ENCODE measurements around the gene SMIM43.

SMIM43 gene

DNA sequence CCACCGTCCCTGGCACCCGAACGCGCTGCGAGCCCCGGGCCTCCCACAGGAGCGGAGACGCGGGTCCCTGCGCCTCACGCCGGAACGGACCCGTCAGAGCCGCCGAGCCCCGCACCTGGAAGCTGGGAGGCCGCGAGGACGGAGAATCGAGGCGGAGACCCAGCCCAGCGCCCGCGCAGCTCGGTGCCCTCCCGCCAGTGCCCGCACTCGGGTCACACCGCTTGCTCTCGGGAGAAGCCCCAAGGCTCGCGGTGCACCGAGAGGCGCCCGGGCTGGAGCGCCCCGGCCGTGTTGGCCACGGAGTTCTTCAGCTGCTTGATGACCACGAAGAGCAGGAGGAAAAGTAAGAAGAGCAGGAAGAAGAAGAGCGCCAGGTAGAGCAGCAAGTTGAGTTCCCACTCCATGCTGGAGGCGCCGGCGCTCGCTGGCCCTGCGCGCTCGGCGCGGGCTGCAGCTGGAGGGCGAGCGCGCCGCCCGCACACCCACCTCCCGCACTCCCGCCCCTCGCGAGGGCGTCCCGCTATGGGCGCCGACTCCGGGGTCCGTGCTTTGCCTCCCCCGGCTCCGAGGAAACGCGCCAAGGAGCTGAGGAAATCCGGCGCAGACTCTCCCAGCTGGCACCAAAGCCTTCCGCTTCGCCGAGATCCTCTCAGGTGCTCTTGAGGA is at the start of gene SMIM43:
SMIM43 (minus strand) TSS at position 463 of the 666 bp plus-strand sequence; CDS start at position 404, 59 bp downstream.
- DNase-seq (ENCODE audit: low spot score), result no peak

DNA sequence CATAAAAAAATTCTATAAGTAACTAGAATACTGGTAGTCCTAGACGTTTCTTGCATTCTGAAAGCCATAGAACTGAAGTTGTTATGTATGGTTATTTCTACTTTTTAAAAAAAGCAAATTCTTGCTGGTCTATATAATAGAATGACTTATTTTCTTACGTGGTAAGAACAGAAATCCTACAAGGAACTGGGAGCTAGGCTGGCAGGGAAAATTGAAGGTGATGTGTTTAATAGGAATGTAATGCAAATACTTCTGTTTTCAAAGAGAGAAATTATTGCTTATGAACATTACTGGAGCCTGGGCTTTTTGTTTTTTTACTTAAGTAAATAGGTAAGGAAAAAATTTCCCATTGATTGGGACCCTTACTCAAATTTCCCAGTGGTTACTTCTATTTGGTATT is 49.8 kb upstream of the SMIM43 start:
- no peak for DNase-seq (ENCODE audit: low spot score)

DNA sequence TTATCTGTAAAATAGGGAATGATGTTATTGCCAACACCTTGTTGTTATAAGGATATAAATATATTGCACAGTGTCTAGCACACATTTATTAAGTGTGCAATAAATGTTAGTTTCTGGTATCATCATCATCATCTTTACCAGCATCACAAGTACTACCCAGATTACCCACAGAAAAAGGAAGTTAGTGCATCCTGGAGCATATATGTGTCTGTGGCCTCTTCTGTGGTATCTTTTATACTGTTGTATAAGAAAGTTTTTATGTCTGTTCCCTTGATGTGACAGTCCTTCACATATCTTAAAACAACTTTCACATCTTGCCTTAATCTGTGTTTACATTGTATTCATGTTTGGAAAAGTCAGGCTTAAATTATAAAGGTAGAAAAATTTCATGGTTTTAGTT is 46.2 kb upstream of the SMIM43 start:
- no peak for DNase-seq (ENCODE audit: low spot score)

DNA sequence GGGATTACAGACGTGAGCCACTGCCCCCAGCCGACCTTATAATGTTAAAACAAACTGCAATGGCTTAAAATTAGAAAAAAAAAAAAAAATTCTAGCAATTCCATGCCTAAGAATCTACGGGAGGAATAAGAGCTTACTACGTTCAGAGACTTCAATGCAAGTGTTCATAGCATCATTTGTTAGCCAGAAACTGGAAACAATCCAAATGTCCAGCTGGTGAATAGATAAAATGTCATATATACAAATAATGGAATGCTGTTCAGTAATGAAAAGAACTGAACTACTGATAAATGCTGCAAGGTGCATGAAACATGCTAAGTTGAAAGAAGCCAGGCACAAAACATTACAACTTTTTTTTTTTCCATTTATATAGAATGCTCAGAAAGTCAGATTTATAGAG is 41.4 kb upstream of the SMIM43 start:
- no peak for DNase-seq (ENCODE audit: low spot score)

DNA sequence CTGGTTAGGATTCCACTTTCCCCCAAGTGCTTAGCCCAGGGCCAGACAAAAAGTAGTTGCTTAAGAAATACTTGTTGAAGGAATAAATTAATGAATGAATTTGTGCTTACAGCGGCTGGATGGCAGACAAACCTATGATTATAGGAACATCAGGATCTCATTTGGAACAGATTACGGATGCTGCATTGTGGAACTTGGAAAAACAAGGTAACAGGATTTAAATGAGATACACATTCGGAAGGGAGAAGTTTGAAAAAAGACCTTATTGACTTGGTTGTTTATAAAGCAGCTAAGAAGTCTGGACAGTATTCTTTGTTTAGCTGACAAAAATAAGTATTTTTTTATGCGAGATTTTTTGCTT is 36.7 kb upstream of the SMIM43 start:
- no peak for DNase-seq (ENCODE audit: low spot score)

DNA sequence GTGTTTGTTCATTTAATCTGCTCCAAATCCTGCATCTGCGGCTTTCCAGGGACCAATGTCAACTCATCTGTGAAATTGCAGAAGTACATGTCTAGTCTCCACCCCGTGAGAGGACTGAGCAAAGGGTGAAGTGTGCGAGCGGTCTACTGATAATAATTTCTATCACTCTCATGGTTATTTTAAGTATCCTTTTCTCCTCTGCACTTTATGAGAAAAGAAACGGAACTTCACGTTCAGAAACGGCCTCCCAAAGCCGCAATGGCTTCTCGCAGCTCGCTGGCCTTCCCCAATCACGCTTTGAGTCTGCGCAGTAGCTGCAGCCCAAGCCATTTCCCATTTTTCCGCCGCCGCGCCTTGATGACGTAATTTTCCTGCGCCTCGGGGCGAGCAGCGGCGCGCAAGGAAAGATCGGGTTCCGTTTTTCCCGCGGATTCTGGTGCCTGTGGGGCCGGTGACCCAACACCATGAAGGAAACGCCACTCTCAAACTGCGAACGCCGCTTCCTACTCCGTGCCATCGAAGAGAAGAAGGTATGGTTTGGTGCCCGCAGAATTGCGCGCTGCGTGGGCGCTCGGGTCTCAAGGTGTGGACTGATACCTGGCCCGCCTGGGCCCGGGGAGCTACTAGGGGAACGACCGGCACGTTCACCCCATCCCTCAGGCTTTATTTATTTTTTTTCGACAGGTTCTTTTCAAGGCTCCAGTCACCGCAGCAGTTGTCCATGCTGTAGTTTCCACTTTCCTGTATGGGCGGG is 36.2 kb upstream of the SMIM43 start, which contains the start of gene EXOSC9:
EXOSC9 (plus strand) TSS at position 363 of the 754 bp plus-strand sequence; CDS start at position 465, 102 bp downstream.
- peak; percentile 97 for DNase-seq (ENCODE audit: low spot score)

DNA sequence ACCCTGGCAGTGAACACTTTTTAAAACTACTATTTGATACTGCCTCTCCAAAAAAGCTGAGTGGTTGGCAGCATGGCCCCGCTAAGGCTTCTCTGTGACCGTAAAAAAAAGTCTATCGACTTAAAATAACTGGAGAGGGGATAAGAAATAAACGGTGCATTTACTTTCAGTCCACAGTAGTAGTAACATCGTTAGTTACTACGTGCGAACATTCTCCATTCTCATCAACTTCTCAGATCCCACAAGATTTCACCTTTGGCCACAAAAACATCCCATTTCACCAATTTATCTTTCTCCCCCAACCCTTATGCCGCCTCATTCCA is 35.6 kb upstream of the SMIM43 start:
- no peak for DNase-seq (ENCODE audit: low spot score)

DNA sequence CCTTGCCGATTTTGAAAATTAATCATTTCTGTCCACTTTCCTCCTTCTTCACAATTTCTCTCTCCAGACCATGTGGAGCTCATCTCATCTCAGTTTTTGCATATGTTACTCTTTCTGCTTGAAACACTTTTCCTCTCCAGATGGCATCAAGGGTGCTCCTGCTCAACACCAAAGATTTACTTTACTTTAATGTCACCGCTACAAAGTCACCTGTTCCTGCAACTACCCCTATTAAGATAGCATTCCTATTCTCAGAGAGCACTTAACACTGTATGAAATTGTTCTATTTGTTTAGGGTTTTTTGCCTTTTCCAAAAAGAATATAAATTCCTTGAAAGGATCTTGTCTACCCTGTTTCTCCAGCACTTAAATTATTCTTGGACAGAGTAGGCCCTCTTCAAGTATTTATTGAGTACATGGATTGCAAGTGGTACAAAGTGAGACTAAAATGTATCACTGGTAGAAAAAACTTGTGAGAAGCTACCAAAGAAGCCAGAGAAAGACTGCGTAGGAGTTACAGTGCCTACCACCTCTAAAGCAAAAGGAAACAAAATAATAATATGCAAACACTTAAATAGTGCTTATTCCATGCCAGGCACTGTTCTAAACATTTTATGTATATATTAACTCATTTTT is 35.0 kb upstream of the SMIM43 start:
- DNase-seq (ENCODE audit: low spot score), result no peak

DNA sequence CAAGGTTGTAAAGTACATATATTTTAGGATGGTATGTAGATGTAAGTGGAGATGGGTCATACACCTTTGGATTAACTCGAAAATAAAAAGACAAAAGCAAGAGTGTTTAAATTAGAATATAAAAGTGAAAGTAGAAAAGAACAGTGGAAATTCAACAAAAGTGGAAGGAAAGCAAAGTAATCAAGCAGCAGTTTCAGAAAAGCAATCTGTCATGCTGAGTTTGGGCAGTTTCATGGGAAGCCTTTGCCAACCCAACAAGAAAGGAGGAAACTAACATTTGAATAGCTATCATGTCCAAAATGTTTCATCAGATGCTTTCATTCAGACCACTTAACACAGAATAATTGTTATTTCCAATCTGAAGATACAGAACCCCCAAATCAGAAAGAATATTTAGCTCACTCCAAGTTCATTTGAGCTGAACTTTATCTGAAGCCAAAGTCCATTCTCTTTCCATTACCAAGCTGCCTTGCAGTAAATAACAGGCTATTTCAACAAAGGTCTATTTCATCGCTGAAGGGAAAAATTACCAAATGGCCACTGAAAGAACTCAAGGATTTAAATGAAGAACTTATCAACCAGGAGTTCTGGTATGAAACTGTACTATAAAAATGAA is 34.4 kb upstream of the SMIM43 start:
- DNase-seq (ENCODE audit: low spot score), result no peak

DNA sequence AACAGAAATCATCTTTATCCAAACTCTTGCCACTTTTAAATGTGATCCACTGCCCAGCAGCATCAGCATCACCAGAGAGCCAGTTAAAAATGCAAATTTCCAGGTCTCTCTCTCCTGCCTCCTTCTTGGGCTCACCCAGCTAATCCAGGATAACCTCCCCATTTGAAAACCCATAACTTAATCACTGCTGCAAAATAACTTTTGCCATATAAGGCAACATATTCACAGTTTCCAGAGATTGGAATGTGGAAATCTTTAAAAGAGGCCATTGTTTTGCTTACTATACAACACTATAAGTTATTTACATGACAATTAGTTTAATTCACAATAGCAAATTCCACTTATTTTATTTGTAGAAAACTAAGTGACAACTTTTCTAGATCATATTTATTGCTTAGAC is 31.3 kb upstream of the SMIM43 start:
- DNase-seq (ENCODE audit: low spot score), result no peak

DNA sequence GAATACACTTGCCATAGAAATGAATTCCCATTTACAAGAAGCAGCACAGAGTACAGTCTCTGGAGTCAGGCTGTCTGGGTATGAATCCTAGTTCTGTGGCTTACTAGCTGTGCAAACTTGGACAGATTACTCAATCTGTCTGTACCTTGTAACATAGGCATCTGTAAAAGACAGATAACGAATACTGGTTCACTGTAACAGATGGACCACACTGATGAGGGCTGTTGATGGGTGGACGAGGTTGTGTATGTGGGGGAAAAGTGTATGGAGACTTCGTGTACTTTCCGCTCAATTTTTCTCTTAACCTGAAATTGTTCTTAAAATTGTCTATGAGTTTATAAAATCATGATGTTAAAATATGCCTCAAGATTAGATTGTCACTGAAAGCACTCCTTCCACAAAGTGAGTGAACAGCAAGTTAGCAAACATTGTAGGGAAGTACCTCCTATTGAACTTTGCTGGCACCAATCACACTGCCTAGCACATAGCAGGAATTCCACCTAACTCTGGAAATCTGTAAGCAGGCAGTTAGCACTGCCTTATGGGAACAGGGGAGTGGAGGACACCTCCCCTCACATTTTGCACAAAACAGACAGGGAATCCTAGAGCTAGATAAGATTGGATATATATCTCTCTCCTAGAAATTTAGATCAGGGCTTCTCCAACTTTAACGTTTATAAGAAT is 29.7 kb upstream of the SMIM43 start:
- DNase-seq (ENCODE audit: low spot score), result no peak

DNA sequence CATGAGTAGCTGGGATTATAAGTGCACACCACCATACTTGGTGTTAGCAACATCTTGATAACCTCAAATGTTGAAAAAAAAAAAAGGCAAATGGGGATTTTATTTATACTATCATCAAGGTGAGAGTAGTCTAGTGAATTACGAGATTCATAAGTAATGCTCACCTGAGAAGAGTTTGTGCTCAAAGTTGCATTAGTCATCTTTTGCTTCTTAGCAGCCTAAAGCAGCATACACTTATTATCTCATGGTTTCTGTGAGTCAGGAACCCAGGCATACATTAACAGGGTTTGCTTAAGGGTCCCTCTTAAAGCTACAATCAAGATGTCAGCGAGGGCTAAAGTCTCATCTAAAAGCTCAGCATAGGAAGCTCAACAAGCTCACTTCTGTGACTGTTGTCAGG is 28.0 kb upstream of the SMIM43 start:
- DNase-seq (ENCODE audit: low spot score), result no peak

DNA sequence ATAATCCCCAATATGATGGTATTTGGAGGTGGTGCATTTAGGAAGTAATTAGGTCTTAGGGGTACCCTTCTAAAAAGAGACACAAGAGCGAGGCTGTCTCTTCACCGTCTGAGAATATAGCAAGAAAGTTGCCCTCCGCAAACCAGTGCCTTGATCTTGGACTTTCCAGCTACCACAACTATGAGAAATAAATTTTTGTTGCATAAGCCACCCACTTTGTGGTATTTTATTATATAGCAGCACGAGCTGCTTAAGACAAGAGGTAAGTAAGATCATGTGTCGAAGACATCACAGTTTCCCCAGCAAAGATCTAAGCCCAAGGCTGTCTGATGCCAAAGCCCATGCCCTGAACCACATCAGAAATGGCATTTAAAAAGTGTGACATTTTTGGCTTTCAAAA is 26.5 kb upstream of the SMIM43 start:
- no peak for DNase-seq (ENCODE audit: low spot score)

DNA sequence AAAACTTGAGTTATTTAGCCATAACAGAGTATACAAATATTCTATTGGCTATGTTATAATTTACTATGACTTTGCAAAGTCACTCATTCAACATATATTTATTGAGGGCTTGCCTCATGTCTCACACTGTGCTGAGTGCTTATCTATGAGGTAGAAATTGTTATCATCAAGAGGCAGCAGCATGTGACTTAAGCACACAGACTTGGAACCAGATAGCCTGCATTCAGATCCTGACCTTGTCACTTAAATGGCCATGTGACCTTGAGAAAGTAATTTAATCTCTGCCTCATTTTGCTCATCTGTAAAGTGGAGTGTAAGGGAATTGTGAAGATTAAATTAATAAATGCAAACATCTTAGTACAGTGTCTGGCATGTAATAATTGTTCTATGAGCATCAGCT is 26.0 kb upstream of the SMIM43 start:
- no peak for DNase-seq (ENCODE audit: low spot score)

DNA sequence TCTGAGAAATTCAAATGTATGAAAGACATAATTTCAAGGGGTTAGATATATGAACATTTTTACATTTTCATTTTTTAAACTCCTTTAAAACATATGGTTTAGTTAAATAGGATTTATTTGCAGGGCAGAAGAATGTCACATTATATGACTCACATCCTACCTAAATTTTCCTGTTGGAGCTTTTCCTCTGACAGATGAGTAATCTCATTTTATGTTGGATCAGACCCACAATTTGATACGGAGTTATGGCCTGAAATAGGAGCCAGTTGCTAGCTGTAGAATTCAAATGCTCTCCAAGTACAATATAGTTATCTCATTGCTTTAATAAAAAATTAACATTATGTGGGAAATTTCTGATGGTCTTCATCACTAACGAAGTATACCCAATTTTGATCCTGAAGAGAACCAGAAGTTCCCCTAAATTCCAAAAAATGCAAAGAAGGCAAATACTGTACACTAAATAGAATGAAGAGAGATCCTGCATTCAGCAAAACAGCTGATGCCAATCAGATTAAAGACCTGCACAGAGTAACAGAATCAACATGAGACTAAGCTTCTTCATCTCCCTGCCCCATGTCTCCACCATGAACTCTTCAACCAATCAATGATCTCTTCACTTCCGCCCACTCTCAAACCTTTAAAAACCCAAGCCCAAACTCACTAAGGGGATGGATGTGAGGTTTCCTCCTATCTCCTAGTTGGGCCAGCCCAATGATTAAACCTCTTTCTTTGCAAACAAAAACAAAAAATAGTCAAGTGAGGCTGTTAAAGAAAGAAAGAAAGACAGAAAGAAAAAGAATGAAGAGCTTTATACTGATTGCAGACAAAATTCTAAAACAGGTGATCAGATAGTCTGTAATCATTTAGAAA is 25.2 kb upstream of the SMIM43 start:
- DNase-seq (ENCODE audit: low spot score), result no peak

DNA sequence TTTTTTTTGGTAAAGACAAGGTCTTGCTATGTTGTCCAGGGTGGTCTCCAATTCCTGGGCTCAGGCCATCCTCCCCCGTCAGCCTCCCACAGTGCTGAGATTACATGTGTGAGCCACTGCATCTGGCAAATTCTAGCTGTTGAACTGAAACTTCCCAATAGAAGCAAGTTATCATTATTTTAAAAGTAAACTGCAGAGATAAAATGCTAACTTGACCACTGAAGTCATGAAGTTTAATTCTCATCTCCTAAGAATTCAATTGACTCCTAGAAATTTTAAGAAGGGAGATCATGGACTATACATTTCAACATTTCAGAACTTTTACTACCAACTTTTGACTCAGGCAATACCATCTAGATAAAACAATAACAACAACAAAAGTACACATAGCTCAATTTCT is 24.5 kb upstream of the SMIM43 start:
- DNase-seq (ENCODE audit: low spot score), result no peak

DNA sequence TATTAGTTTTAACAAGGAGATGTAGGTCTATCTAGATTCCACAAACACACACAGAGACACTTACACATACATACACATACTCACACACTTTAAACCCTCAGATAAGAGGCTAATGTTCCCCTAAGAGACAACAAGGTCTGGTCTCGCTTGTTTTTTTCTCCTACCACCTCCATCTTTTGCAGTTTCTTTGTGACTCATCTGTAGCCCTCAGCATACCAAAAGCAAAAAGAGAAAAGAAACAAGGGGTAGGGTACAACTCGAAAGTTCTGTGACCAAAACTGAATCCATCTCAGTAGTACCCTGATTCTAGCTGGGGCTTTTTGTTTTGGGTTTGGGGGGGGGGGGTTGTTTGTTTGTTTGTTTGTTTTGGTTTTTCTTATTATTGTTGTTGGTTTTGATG is 23.9 kb upstream of the SMIM43 start:
- no peak for DNase-seq (ENCODE audit: low spot score)

DNA sequence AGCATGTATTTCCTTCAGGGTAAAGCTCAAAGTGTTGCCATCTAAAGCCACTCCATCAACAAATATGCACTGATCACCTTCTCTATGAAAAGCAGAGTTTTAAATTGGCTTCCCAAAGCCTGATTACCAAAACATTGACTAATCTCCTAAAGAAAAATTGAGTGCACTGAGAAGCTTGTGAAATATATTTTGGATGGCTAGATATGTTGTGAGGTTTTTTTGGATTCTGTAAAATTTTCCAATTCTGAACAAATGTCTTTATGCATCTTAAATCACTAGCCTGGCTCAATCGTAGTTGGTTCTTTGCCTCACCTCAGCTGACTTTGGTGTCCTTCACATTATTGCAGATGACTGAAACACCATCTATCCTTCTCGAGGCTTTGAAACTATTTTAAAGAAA is 21.3 kb upstream of the SMIM43 start:
- no peak for DNase-seq (ENCODE audit: low spot score)

DNA sequence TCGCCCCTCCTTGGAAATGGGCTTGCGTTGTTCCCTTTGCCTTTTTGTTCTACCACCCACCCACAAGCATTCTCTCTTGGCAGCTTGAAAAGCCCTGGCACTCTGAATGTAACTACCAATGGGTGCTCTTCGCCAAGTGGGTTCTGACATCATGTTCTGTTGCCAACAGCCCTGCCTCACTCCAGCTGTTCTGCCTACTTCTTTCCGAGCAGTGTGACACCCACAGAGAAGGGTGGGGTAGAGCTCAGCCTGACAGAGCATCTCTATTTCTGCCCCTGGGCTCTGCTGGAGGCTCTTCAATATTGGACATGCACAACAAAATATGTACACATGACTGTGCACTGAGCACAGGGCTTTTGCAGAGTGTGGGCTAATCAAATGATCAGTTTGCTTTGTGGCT is 20.5 kb upstream of the SMIM43 start:
- DNase-seq (ENCODE audit: low spot score), result no peak

DNA sequence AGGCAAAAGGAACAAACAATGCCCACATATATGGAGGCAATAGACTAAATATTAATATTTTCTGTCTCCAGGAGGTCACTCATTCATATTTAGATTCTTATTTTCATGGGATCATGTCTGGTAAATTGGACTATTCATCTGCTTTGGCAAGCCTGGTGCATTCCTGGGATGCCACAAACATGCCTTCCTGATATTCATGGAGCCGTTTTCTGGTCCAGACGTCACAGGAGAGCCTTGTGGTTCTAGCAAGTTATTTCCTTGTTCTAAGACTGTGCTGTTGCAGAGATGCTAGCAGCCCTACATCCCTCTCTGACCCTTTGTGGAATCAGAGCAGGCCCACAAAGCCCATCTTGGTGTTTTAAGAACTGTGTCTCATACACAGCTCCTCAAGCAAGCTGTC is 20.0 kb upstream of the SMIM43 start:
- no peak for DNase-seq (ENCODE audit: low spot score)

DNA sequence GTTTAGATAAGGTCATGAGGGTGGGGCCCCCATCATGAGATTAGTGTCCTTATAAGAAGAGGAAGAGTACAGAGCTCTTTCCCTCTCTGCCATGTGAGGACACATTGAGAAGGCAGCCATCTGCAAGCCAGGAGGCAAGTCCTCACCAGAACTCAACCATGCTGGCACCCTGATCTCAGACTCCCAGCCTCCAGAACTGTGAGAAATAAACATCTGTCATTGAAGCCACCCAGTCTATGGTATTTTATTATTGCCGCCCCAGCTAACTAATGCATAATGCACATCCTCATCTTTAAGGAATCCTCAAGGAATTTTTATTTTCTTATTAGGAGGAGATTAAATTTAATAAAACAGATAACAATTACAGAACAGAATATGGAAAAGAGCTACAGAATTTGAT is 19.4 kb upstream of the SMIM43 start:
- DNase-seq (ENCODE audit: low spot score), result no peak

DNA sequence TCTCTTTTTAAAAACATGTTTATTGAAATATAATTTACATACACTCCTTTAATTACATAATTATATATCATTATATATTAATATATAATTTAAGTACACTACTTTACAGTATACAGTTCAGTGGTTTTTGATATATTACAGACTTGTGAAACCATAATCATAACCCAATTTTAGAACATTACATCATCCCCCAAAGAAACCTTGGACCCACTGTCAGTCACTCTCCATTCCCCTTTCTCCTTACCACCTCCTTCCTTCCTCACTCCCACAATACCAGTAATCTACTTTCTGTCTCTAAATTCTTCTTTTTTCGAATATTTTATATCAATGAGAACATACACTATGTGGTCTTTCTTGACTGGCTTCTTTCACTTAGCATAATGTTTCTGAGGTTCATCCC is 18.2 kb upstream of the SMIM43 start:
- no peak for DNase-seq (ENCODE audit: low spot score)
